ENCODE results near the gene TEAD1.

GRCh38 chr11:12772324-12772723 is 98.1 kb downstream of the TEAD1 start:
- TF ChIP-seq POLR2AphosphoS5 (IDR thresholded peaks at IDR 0.05; ENCODE audit: low read depth, low read length) (no peak), SIN3A (IDR thresholded peaks at IDR 0.05; ENCODE audit: borderline replicate concordance, insufficient read depth, low read depth, low read length) (no peak)
- TF ChIP-seq, protein P1, sequence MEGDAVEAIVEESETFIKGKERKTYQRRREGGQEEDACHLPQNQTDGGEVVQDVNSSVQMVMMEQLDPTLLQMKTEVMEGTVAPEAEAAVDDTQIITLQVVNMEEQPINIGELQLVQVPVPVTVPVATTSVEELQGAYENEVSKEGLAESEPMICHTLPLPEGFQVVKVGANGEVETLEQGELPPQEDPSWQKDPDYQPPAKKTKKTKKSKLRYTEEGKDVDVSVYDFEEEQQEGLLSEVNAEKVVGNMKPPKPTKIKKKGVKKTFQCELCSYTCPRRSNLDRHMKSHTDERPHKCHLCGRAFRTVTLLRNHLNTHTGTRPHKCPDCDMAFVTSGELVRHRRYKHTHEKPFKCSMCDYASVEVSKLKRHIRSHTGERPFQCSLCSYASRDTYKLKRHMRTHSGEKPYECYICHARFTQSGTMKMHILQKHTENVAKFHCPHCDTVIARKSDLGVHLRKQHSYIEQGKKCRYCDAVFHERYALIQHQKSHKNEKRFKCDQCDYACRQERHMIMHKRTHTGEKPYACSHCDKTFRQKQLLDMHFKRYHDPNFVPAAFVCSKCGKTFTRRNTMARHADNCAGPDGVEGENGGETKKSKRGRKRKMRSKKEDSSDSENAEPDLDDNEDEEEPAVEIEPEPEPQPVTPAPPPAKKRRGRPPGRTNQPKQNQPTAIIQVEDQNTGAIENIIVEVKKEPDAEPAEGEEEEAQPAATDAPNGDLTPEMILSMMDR (IDR thresholded peaks at IDR 0.05) = no peak
- TF ChIP-seq, protein P2, sequence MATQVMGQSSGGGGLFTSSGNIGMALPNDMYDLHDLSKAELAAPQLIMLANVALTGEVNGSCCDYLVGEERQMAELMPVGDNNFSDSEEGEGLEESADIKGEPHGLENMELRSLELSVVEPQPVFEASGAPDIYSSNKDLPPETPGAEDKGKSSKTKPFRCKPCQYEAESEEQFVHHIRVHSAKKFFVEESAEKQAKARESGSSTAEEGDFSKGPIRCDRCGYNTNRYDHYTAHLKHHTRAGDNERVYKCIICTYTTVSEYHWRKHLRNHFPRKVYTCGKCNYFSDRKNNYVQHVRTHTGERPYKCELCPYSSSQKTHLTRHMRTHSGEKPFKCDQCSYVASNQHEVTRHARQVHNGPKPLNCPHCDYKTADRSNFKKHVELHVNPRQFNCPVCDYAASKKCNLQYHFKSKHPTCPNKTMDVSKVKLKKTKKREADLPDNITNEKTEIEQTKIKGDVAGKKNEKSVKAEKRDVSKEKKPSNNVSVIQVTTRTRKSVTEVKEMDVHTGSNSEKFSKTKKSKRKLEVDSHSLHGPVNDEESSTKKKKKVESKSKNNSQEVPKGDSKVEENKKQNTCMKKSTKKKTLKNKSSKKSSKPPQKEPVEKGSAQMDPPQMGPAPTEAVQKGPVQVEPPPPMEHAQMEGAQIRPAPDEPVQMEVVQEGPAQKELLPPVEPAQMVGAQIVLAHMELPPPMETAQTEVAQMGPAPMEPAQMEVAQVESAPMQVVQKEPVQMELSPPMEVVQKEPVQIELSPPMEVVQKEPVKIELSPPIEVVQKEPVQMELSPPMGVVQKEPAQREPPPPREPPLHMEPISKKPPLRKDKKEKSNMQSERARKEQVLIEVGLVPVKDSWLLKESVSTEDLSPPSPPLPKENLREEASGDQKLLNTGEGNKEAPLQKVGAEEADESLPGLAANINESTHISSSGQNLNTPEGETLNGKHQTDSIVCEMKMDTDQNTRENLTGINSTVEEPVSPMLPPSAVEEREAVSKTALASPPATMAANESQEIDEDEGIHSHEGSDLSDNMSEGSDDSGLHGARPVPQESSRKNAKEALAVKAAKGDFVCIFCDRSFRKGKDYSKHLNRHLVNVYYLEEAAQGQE (IDR thresholded peaks at IDR 0.05; ENCODE audit: insufficient read depth in 1 of 2, low read depth in 2 of 2, low read length in 1 of 2) = no peak
